GM23338 (cell line): ENCODE results near the gene JAM3.

Source experiments
- CREB1 ChIP-seq: fragments of 250-450 bp; sonication (Bioruptor Pico); IDR thresholded peaks from 2 replicates; pipeline ENCODE4 v1.5.0; 2020; ENCODE audit warnings: low read depth, mild to moderate bottlenecking, moderate library complexity
- EZH2 ChIP-seq: fragments of 200-600 bp; sonication (generic); IDR thresholded peaks from one replicate; pipeline ENCODE4 v1.8.0; 2017; ENCODE audit warnings: antibody characterized with exemption, mild to moderate bottlenecking, low read depth; ENCODE audit not compliant: unreplicated experiment
- EZH2phosphoT487 ChIP-seq: fragments of 200-600 bp; sonication (generic); IDR thresholded peaks from one replicate; pipeline ENCODE4 v1.8.1; 2018; ENCODE audit warnings: antibody characterized with exemption; ENCODE audit not compliant: unreplicated experiment
- POLR2AphosphoS5 ChIP-seq: IDR thresholded peaks from 2 replicates; pipeline ENCODE4 v1.6.1; 2016; ENCODE audit warnings: antibody characterized with exemption, low read depth
- TF ChIP-seq, protein P1 (sequence below), 2 experiments: fragments of 200-600 bp in 1 of 2; sonication (generic) in 1 of 2; conservative IDR thresholded peaks; 2 replicates each; pipeline versions ENCODE4 v1.5.1 to v1.6.1; 2016 to 2017; ENCODE audit warnings: antibody characterized with exemption in 2 of 2, low read depth in 2 of 2, mild to moderate bottlenecking in 2 of 2, moderate library complexity in 1 of 2
- TF ChIP-seq, protein P2 (sequence below): IDR thresholded peaks from 2 replicates; pipeline ENCODE4 v1.6.1; 2016; ENCODE audit warnings: antibody characterized with exemption

DNA sequence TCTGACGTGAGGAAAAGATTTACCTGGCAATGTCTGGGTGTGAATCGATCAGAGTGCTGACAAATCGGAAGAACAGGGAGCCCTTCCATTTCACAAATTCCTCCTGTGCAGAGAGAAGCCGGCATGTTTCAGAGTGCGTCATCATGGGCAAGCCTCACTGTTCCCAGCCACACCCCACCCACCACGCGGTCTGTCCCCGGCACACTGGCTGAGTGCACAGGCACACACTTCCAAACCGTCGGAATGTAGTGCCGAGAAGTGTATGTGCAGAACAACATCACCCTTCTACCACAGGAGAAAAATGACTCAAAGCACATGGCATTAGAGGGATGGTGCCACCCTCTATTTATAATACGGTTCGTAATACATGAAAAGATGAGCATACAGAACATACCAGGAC, 107.4 kb downstream of the JAM3 start:
- no peak for TF ChIP-seq EZH2phosphoT487
- TF ChIP-seq POLR2AphosphoS5 = no peak
- TF ChIP-seq, protein P1, sequence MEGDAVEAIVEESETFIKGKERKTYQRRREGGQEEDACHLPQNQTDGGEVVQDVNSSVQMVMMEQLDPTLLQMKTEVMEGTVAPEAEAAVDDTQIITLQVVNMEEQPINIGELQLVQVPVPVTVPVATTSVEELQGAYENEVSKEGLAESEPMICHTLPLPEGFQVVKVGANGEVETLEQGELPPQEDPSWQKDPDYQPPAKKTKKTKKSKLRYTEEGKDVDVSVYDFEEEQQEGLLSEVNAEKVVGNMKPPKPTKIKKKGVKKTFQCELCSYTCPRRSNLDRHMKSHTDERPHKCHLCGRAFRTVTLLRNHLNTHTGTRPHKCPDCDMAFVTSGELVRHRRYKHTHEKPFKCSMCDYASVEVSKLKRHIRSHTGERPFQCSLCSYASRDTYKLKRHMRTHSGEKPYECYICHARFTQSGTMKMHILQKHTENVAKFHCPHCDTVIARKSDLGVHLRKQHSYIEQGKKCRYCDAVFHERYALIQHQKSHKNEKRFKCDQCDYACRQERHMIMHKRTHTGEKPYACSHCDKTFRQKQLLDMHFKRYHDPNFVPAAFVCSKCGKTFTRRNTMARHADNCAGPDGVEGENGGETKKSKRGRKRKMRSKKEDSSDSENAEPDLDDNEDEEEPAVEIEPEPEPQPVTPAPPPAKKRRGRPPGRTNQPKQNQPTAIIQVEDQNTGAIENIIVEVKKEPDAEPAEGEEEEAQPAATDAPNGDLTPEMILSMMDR (conservative IDR thresholded peaks at IDR 0.05; ENCODE audit: low read depth in 2 of 2) = no peak
- no peak for TF ChIP-seq CREB1
- TF ChIP-seq EZH2 = no peak
- TF ChIP-seq, protein P2, sequence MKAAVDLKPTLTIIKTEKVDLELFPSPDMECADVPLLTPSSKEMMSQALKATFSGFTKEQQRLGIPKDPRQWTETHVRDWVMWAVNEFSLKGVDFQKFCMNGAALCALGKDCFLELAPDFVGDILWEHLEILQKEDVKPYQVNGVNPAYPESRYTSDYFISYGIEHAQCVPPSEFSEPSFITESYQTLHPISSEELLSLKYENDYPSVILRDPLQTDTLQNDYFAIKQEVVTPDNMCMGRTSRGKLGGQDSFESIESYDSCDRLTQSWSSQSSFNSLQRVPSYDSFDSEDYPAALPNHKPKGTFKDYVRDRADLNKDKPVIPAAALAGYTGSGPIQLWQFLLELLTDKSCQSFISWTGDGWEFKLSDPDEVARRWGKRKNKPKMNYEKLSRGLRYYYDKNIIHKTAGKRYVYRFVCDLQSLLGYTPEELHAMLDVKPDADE = no peak
